HCT116 (cell line): ENCODE measurements around the gene S100PBP. TPM values are rescaled to one million over a fixed set of nuclear protein-coding genes. Genes with fewer than 3 reads are reported as not detected.

ENCODE experiments used
- ATAC-seq: fragments of 200-7000 bp; cut with Tn5 transposase; 2 replicates; pipeline ENCODE4 v1.9.1; 2020; ENCODE audit warnings: mild to moderate bottlenecking, moderate library complexity
- BruUV-seq: library from RNA; stranded (reverse); fragments of 400-500 nt; replicated peaks from 2 replicates; lab custom pipeline; 2021; lab: Mats Ljungman, UMichigan
- CTCF ChIA-PET: fragments of 300-600 bp; sonication (Branson Sonifier 250); formaldehyde crosslinking; loops from one replicate; lab custom pipeline; 2021; ENCODE audit warnings: antibody characterized with exemption; lab: Charles Lee
- POLR2A ChIA-PET: fragments of 300-600, 350-600 bp; sonication (Branson Sonifier 250); formaldehyde crosslinking; loops from one replicate; lab custom pipeline; 2021; ENCODE audit warnings: antibody characterized with exemption; lab: Charles Lee
- RAD21 ChIA-PET, 2 experiments: fragments of 300-600 bp; sonication (Branson Sonifier 250); formaldehyde crosslinking; loops; one replicate each; lab custom pipeline; 2023; ENCODE audit warnings: low total read pairs in 2 of 2; ENCODE audit not compliant: uncharacterized antibody in 2 of 2, unreplicated experiment in 2 of 2, low non-redundant PET in 1 of 2; lab: Charles Lee
- DNase-seq: peaks from one replicate; pipeline ENCODE4 v3.0.0-alpha.2; 2010; ENCODE audit warnings: low read depth, low spot score
- H2AFZ ChIP-seq: fragments of 200-600 bp; shearing (Covaris generic), sonication (generic); 2 replicates; pipeline ENCODE4 v1.6.1; 2017; ENCODE audit warnings: low read depth, mixed run types, mixed read lengths, antibody characterized with exemption, low read length; ENCODE audit not compliant: poor library complexity, severe bottlenecking
- H3K27ac ChIP-seq: 2 replicates; pipeline ENCODE4 v1.5.1; 2012; ENCODE audit warnings: low read depth, low read length
- H3K27me3 ChIP-seq: fragments of 200-600 bp; sonication (generic); 2 replicates; pipeline ENCODE4 v1.6.1; 2016; ENCODE audit warnings: mixed run types, low read length, mixed read lengths; ENCODE audit not compliant: insufficient read depth
- H3K36me3 ChIP-seq, 2 experiments: fragments of 200-500 bp in 1 of 2; fragments of 200-600 bp in 1 of 2; sonication (Bioruptor generic) in 1 of 2; sonication (generic) in 1 of 2; 2 replicates each; pipeline versions ENCODE4 v1.5.1 to v1.6.1; 2014 to 2016; ENCODE audit warnings: low read length in 2 of 2, inconsistent platforms in 1 of 2, mixed read lengths in 1 of 2, mixed run types in 1 of 2; ENCODE audit not compliant: insufficient read depth in 2 of 2, control insufficient read depth in 1 of 2
- H3K4me1 ChIP-seq, 2 experiments: fragments of 200-600 bp in 1 of 2; sonication (generic) in 1 of 2; 2 replicates each; pipeline versions ENCODE4 v1.5.1 to v1.6.1; 2012 to 2017; ENCODE audit warnings: low read length in 2 of 2, inconsistent platforms in 1 of 2, mild to moderate bottlenecking in 1 of 2, mixed read lengths in 1 of 2, mixed run types in 1 of 2, moderate library complexity in 1 of 2; ENCODE audit not compliant: insufficient read depth in 2 of 2, control insufficient read depth in 1 of 2
- H3K4me2 ChIP-seq: fragments of 200-600 bp; sonication (generic); 2 replicates; pipeline ENCODE4 v1.6.1; 2017; ENCODE audit warnings: mixed run types, low read length, mixed read lengths
- H3K4me3 ChIP-seq, 2 experiments: fragments of 200-600 bp in 1 of 2; sonication (generic) in 1 of 2; replicated peaks in 1 of 2; 2 replicates each; pipeline ENCODE4 v1.5.1; 2011 to 2016; ENCODE audit warnings: low read length in 2 of 2, control low read depth in 1 of 2, low read depth in 1 of 2, mild to moderate bottlenecking in 1 of 2, mixed read lengths in 1 of 2, mixed run types in 1 of 2
- H3K79me2 ChIP-seq: fragments of 200-600 bp; sonication (generic); 2 replicates; pipeline ENCODE4 v1.6.1; 2017; ENCODE audit warnings: mild to moderate bottlenecking, mixed run types, low read length, moderate library complexity, mixed read lengths; ENCODE audit not compliant: insufficient read depth
- H3K9ac ChIP-seq: fragments of 200-600 bp; sonication (generic); 2 replicates; pipeline ENCODE4 v1.6.1; 2016; ENCODE audit warnings: low read length, mixed read lengths
- H3K9me2 ChIP-seq: fragments of 200-600 bp; sonication (generic), shearing (Covaris generic); 2 replicates; pipeline ENCODE4 v1.6.1; 2017; ENCODE audit warnings: mixed run types, mild to moderate bottlenecking, moderate library complexity; ENCODE audit not compliant: insufficient read depth
- H3K9me3 ChIP-seq, 2 experiments: fragments of 200-500 bp in 1 of 2; fragments of 200-600 bp in 1 of 2; sonication (Bioruptor generic) in 1 of 2; sonication (generic) in 1 of 2; 2 replicates each; pipeline ENCODE4 v1.6.1; 2014 to 2017; ENCODE audit warnings: low read length in 2 of 2, mixed read lengths in 2 of 2, inconsistent platforms in 1 of 2, low read depth in 1 of 2, mild to moderate bottlenecking in 1 of 2, mixed run types in 1 of 2, moderate library complexity in 1 of 2; ENCODE audit not compliant: control insufficient read depth in 1 of 2, insufficient read depth in 1 of 2
- H4K20me1 ChIP-seq: fragments of 200-600 bp; sonication (generic), shearing (Covaris generic); 2 replicates; pipeline ENCODE4 v1.6.1; 2017; ENCODE audit warnings: mixed run types, mild to moderate bottlenecking, moderate library complexity; ENCODE audit not compliant: insufficient read depth
- CEBPB ChIP-seq: IDR thresholded peaks from 2 replicates; pipeline ENCODE4 v1.6.1; 2012; ENCODE audit warnings: low read depth
- EGR1 ChIP-seq: IDR thresholded peaks from 2 replicates; pipeline ENCODE4 v1.6.1; 2012; ENCODE audit warnings: low read depth
- ELF1 ChIP-seq: IDR thresholded peaks from 2 replicates; pipeline ENCODE4 v1.6.1; 2012; ENCODE audit warnings: low read depth, borderline replicate concordance
- EZH2 ChIP-seq: fragments of 200-600 bp; sonication (generic); IDR thresholded peaks from 2 replicates; pipeline ENCODE4 v1.6.1; 2017; ENCODE audit warnings: antibody characterized with exemption, mixed run types
- EZH2phosphoT487 ChIP-seq: fragments of 200-600 bp; IDR thresholded peaks from 2 replicates; pipeline ENCODE4 v1.6.1; 2018; ENCODE audit warnings: antibody characterized with exemption, borderline replicate concordance
- FOSL1 ChIP-seq: IDR thresholded peaks from 2 replicates; pipeline ENCODE4 v1.6.1; 2012; ENCODE audit warnings: low read depth
- JUND ChIP-seq: IDR thresholded peaks from 2 replicates; pipeline ENCODE4 v1.6.1; 2012
- POLR2A ChIP-seq: IDR thresholded peaks from 2 replicates; pipeline ENCODE4 v1.7.0; 2011; ENCODE audit warnings: borderline replicate concordance; ENCODE audit not compliant: insufficient read depth, insufficient read length; ENCODE audit errors: extremely low read depth
- POLR2AphosphoS5 ChIP-seq: IDR thresholded peaks from 2 replicates; pipeline ENCODE4 v1.6.1; 2011; ENCODE audit warnings: mild to moderate bottlenecking, low read depth, low read length, moderate library complexity
- RAD21 ChIP-seq: IDR thresholded peaks from 2 replicates; pipeline ENCODE4 v1.6.1; 2012; ENCODE audit warnings: low read depth, mild to moderate bottlenecking
- SIN3A ChIP-seq: IDR thresholded peaks from 2 replicates; pipeline ENCODE4 v1.6.1; 2012; ENCODE audit warnings: low read depth
- SRF ChIP-seq: IDR thresholded peaks from 2 replicates; pipeline ENCODE4 v1.6.1; 2012; ENCODE audit warnings: low read depth
- TCF7L2 ChIP-seq: IDR thresholded peaks from 2 replicates; pipeline ENCODE4 v1.7.0; 2011; ENCODE audit warnings: borderline replicate concordance, inconsistent platforms; ENCODE audit not compliant: insufficient read depth, insufficient read length; ENCODE audit errors: extremely low read depth
- YY1 ChIP-seq: IDR thresholded peaks from 2 replicates; pipeline ENCODE4 v1.6.1; 2011; ENCODE audit warnings: low read length, low read depth, moderate library complexity, mild to moderate bottlenecking; ENCODE audit not compliant: insufficient replicate concordance; ENCODE audit errors: extremely low read depth
- ZNF274 ChIP-seq: fragments of 200-500 bp; sonication (Bioruptor generic); IDR thresholded peaks from 2 replicates; pipeline ENCODE4 v1.6.1; 2014; ENCODE audit warnings: mild to moderate bottlenecking, low read depth, low read length, inconsistent platforms
- intact Hi-C: fragments of 100-400 bp; cut with micrococcal nuclease; formaldehyde crosslinking; loops from 2 replicates; pipeline ENCODE4 v1.10.0; 2022
- total RNA-seq: library from RNA; stranded (reverse); gene quantifications from one replicate; pipeline ENCODE4 v1.2.1, GENCODE V29; 2021; ENCODE audit not compliant: unreplicated experiment
- TF ChIP-seq, protein P1 (sequence below): IDR thresholded peaks from 2 replicates; pipeline ENCODE4 v1.6.1; 2011; ENCODE audit warnings: mild to moderate bottlenecking, low read length, moderate library complexity; ENCODE audit not compliant: insufficient replicate concordance; ENCODE audit errors: extremely low read depth
- TF ChIP-seq, protein P2 (sequence below): IDR thresholded peaks from 2 replicates; pipeline ENCODE4 v1.6.1; 2012; ENCODE audit warnings: low read depth
- TF ChIP-seq, protein P3 (sequence below): IDR thresholded peaks from 2 replicates; pipeline ENCODE4 v1.6.1; 2012
- TF ChIP-seq, protein P4 (sequence below): IDR thresholded peaks from 2 replicates; pipeline ENCODE4 v1.6.1; 2012
- TF ChIP-seq, protein P5 (sequence below), 3 experiments: fragments of 200-600 bp in 1 of 3; sonication (generic) in 1 of 3; IDR thresholded peaks in 2 of 3; conservative IDR thresholded peaks in 1 of 3; 2 replicates each; pipeline ENCODE4 v1.5.1; 2012 to 2017; ENCODE audit warnings: low read depth in 2 of 3, low read length in 2 of 3, antibody characterized with exemption in 1 of 3, borderline replicate concordance in 1 of 3, control low read depth in 1 of 3, mild to moderate bottlenecking in 1 of 3, mixed read lengths in 1 of 3, mixed run types in 1 of 3, moderate library complexity in 1 of 3; ENCODE audit not compliant: insufficient read depth in 1 of 3

The S100PBP gene
- total RNA-seq, 1 experiment from 2014 or later, result 38.2 TPM

DNA sequence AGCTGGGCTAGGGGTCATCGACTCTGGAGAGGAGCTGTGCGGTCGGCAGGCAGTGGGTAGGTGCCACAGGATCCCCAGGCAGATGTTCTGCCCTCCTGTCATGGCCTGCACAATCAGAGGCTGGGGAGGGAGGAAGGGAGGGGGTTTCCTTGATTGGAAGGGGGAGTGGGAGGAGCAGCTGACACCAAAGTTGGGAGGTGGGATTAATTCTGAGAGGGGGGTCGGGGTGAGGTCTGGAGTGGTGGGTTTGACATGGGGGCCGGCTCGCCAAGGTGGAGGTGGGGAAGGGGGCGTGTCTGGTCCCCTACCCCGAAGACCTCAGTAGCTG lies 68.2 kb downstream of the S100PBP start:
- ATAC-seq (no peak), DNase-seq (no peak)
- no peak overlapping the region for H3K4me3 ChIP-seq
- no peaks in the 10 kb centered on the region for H3K9me3 ChIP-seq
- no peak overlapping the region for H3K9ac ChIP-seq
- ChIA-PET CTCF (no interaction called here), RAD21 (no interaction called here), POLR2A (no interaction called here)
- no TSS peak for BruUV-seq
- no peaks in the 10 kb centered on the region for H4K20me1 ChIP-seq
- no peak overlapping the region for H3K4me2 ChIP-seq
- no peak overlapping the region for H3K27ac ChIP-seq
- H3K9me2 ChIP-seq, result no peaks in the 10 kb centered on the region
- H2AFZ ChIP-seq, result no peak overlapping the region
- H3K27me3 ChIP-seq, result no peaks in the 10 kb centered on the region
- peaks cover 0 to 5% of the 10 kb centered on the region in 2 experiments; a peak in 1 of 4 replicates for H3K4me1 ChIP-seq
- intact Hi-C loops, result no loop called here
- H3K79me2 ChIP-seq, result no peaks in the 10 kb centered on the region
- TF ChIP-seq TCF7L2 (no peak), SIN3A (no peak), EZH2 (no peak), EZH2phosphoT487 (no peak), ELF1 (no peak), JUND (no peak), POLR2A (no peak), RAD21 (no peak), CEBPB (no peak), SRF (no peak), POLR2AphosphoS5 (no peak), FOSL1 (no peak), ZNF274 (no peak), EGR1 (no peak), YY1 (no peak)
- TF ChIP-seq, protein P1, sequence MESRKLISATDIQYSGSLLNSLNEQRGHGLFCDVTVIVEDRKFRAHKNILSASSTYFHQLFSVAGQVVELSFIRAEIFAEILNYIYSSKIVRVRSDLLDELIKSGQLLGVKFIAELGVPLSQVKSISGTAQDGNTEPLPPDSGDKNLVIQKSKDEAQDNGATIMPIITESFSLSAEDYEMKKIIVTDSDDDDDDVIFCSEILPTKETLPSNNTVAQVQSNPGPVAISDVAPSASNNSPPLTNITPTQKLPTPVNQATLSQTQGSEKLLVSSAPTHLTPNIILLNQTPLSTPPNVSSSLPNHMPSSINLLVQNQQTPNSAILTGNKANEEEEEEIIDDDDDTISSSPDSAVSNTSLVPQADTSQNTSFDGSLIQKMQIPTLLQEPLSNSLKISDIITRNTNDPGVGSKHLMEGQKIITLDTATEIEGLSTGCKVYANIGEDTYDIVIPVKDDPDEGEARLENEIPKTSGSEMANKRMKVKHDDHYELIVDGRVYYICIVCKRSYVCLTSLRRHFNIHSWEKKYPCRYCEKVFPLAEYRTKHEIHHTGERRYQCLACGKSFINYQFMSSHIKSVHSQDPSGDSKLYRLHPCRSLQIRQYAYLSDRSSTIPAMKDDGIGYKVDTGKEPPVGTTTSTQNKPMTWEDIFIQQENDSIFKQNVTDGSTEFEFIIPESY, result no peak
- TF ChIP-seq, protein P2, sequence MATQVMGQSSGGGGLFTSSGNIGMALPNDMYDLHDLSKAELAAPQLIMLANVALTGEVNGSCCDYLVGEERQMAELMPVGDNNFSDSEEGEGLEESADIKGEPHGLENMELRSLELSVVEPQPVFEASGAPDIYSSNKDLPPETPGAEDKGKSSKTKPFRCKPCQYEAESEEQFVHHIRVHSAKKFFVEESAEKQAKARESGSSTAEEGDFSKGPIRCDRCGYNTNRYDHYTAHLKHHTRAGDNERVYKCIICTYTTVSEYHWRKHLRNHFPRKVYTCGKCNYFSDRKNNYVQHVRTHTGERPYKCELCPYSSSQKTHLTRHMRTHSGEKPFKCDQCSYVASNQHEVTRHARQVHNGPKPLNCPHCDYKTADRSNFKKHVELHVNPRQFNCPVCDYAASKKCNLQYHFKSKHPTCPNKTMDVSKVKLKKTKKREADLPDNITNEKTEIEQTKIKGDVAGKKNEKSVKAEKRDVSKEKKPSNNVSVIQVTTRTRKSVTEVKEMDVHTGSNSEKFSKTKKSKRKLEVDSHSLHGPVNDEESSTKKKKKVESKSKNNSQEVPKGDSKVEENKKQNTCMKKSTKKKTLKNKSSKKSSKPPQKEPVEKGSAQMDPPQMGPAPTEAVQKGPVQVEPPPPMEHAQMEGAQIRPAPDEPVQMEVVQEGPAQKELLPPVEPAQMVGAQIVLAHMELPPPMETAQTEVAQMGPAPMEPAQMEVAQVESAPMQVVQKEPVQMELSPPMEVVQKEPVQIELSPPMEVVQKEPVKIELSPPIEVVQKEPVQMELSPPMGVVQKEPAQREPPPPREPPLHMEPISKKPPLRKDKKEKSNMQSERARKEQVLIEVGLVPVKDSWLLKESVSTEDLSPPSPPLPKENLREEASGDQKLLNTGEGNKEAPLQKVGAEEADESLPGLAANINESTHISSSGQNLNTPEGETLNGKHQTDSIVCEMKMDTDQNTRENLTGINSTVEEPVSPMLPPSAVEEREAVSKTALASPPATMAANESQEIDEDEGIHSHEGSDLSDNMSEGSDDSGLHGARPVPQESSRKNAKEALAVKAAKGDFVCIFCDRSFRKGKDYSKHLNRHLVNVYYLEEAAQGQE, result no peak
- TF ChIP-seq, protein P3, sequence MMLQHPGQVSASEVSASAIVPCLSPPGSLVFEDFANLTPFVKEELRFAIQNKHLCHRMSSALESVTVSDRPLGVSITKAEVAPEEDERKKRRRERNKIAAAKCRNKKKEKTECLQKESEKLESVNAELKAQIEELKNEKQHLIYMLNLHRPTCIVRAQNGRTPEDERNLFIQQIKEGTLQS, result no peak
- TF ChIP-seq, protein P4, sequence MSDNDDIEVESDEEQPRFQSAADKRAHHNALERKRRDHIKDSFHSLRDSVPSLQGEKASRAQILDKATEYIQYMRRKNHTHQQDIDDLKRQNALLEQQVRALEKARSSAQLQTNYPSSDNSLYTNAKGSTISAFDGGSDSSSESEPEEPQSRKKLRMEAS, result no peak
- TF ChIP-seq, protein P5, sequence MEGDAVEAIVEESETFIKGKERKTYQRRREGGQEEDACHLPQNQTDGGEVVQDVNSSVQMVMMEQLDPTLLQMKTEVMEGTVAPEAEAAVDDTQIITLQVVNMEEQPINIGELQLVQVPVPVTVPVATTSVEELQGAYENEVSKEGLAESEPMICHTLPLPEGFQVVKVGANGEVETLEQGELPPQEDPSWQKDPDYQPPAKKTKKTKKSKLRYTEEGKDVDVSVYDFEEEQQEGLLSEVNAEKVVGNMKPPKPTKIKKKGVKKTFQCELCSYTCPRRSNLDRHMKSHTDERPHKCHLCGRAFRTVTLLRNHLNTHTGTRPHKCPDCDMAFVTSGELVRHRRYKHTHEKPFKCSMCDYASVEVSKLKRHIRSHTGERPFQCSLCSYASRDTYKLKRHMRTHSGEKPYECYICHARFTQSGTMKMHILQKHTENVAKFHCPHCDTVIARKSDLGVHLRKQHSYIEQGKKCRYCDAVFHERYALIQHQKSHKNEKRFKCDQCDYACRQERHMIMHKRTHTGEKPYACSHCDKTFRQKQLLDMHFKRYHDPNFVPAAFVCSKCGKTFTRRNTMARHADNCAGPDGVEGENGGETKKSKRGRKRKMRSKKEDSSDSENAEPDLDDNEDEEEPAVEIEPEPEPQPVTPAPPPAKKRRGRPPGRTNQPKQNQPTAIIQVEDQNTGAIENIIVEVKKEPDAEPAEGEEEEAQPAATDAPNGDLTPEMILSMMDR (IDR thresholded peaks at IDR 0.05 in 2 of 3, conservative IDR thresholded peaks at IDR 0.05 in 1 of 3; ENCODE audit: borderline replicate concordance in 1 of 3, insufficient read depth in 1 of 3, low read depth in 2 of 3, low read length in 2 of 3), result no peak
- no peaks in the 10 kb centered on the region for H3K36me3 ChIP-seq
